Lung (tissue), 12 donors: ENCODE data around the gene EGFL6. TPM values are rescaled to one million over a fixed set of nuclear protein-coding genes. Genes with fewer than 3 reads are reported as not detected.

Source experiments
- ATAC-seq: fragments of 200-7000 bp; cut with Tn5 transposase; one replicate; pipeline ENCODE4 v1.9.1; 2020; ENCODE audit warnings: moderate number of reproducible peaks; ENCODE audit not compliant: insufficient read depth, low FRiP score
- DNase-seq, 3 donors: peaks; one replicate each; pipeline ENCODE4 v3.0.0-alpha.2; 2013 to 2017
- H3K27ac ChIP-seq, 2 donors: one replicate each; pipeline ENCODE4 v1.5.1; 2013; ENCODE audit warnings: mild to moderate bottlenecking in 2 of 2, moderate library complexity in 2 of 2, control low read depth in 1 of 2, inconsistent platforms in 1 of 2, low read depth in 1 of 2, low read length in 1 of 2
- H3K27me3 ChIP-seq, 3 donors: one replicate each; pipeline ENCODE4 v1.5.1; 2013; ENCODE audit warnings: low read length in 2 of 3; ENCODE audit not compliant: control insufficient read depth in 3 of 3, insufficient read depth in 3 of 3
- H3K36me3 ChIP-seq, 4 donors: one replicate each; pipeline ENCODE4 v1.5.1; 2013; ENCODE audit warnings: low read length in 4 of 4, mild to moderate bottlenecking in 1 of 4, moderate library complexity in 1 of 4; ENCODE audit not compliant: control insufficient read depth in 4 of 4, insufficient read depth in 4 of 4
- H3K4me1 ChIP-seq, 5 donors: one replicate each; pipeline ENCODE4 v1.5.1; 2013; ENCODE audit warnings: low read length in 5 of 5, mild to moderate bottlenecking in 2 of 5, moderate library complexity in 1 of 5; ENCODE audit not compliant: control insufficient read depth in 5 of 5, insufficient read depth in 5 of 5
- H3K4me3 ChIP-seq: one replicate; pipeline ENCODE4 v1.5.1; 2013; ENCODE audit warnings: mild to moderate bottlenecking, control low read depth, moderate library complexity
- H3K9ac ChIP-seq, 2 donors: one replicate each; pipeline ENCODE4 v1.5.1; 2013; ENCODE audit warnings: low read length in 2 of 2, control low read depth in 1 of 2; ENCODE audit not compliant: insufficient read depth in 1 of 2
- H3K9me3 ChIP-seq, 4 donors: one replicate each; pipeline ENCODE4 v1.5.1; 2013; ENCODE audit warnings: low read length in 3 of 4, mild to moderate bottlenecking in 1 of 4, moderate library complexity in 1 of 4; ENCODE audit not compliant: control insufficient read depth in 4 of 4, insufficient read depth in 3 of 4
- WGBS, 2 donors: extraction: QIAGEN DNeasy Blood & Tissue Kit; methylation state at CpG; one replicate each; pipeline ENCODE4 v1.1.7; 2013; 5-methylcytosine and 5-hydroxymethylcytosine counted together
- polyA plus RNA-seq, 2 donors: library from polyadenylated mRNA; stranded (reverse); fragments of 200-250 nt; gene quantifications; one replicate each; pipeline ENCODE4 v1.2.1, GENCODE V29; 2013
- total RNA-seq, 2 donors: library from RNA; depleted of rRNA in 1 of 2; stranded (reverse); fragments of >200 nt in 1 of 2; gene quantifications; one replicate each; pipeline ENCODE4 v1.2.1, GENCODE V29; 2014 to 2021
- TF ChIP-seq, protein P1 (sequence below): IDR thresholded peaks from 2 replicates; pipeline ENCODE4 v1.5.1; 2012; ENCODE audit warnings: mild to moderate bottlenecking; ENCODE audit errors: control extremely low read depth, extremely low read depth
- donor health status: control.
- donor health status: control.
- donor health status: Bipolar disorder and iron deficiency.
- donor health status: healthy.
- donor health status: DM: yes; HTN: yes; CAD: no.

The EGFL6 gene
- total and polyA plus RNA-seq, 4 donors: 5.4 to 58.7 (median 14.3) TPM

DNA sequence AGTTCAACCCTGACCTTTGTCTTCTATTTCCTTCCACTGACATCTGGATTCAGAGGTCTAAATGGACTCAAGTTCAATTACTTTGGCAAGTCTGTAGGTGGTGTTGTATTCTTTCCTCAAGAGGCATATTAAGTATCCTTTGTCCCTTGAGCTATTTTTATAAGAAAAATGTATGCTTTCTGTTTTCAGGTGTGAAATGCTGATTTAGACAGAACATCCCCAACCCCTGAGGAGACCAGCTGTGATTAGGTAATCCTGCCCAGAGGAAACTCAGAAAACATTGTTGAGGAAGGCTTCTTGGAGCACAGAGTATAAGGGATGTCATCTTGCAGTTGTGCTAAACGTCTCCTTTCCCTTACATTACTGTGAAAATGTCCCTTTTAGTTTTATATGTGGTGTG is 46.6 kb upstream of the EGFL6 start:
- Histone ChIP-seq H3K27me3 (peaks cover 5 to 47% (median 30%) of the 10 kb centered on the region in 3 donors), H3K27ac (no peak overlapping the region), H3K4me3 (no peak overlapping the region), H3K9ac (no peak overlapping the region), H3K36me3 (no peaks in the 10 kb centered on the region), H3K9me3 (peaks cover 0 to 2% (median 0%) of the 10 kb centered on the region in 4 donors), H3K4me1 (no peaks in the 10 kb centered on the region)
- ATAC-seq: no peak
- TF ChIP-seq, protein P1, sequence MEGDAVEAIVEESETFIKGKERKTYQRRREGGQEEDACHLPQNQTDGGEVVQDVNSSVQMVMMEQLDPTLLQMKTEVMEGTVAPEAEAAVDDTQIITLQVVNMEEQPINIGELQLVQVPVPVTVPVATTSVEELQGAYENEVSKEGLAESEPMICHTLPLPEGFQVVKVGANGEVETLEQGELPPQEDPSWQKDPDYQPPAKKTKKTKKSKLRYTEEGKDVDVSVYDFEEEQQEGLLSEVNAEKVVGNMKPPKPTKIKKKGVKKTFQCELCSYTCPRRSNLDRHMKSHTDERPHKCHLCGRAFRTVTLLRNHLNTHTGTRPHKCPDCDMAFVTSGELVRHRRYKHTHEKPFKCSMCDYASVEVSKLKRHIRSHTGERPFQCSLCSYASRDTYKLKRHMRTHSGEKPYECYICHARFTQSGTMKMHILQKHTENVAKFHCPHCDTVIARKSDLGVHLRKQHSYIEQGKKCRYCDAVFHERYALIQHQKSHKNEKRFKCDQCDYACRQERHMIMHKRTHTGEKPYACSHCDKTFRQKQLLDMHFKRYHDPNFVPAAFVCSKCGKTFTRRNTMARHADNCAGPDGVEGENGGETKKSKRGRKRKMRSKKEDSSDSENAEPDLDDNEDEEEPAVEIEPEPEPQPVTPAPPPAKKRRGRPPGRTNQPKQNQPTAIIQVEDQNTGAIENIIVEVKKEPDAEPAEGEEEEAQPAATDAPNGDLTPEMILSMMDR: no peak
- no peak for DNase-seq
- WGBS, 2 donors: 30 to 62% methylated on average over 1 of the region's 1 CpG

DNA sequence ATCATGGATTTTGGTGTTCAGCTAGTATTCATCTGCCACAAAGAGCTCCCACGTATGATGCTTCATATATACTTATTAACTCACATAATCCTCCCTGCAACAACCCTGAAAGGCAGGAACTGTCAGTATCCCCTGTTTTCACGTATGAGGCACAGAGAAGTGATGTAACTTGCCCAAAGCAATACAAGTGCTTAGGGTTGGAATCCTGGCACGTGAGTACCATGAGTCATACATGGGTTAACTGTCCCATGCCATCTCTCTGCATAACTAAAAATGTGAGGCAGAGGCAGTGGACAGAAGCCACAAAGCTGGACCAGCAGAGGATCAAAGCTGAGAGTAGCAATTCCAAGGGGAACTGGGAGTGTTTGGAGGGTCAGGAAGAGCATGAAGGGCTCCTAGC is 35.7 kb upstream of the EGFL6 start:
- Histone ChIP-seq H3K4me3 (no peak overlapping the region), H3K9ac (no peak overlapping the region), H3K9me3 (no peaks in the 10 kb centered on the region), H3K27me3 (peaks cover 5 to 38% (median 17%) of the 10 kb centered on the region in 3 donors), H3K27ac (no peak overlapping the region), H3K4me1 (no peaks in the 10 kb centered on the region), H3K36me3 (no peaks in the 10 kb centered on the region)
- DNase-seq (no peak), ATAC-seq (no peak)
- TF ChIP-seq, protein P1: no peak
- 45 to 69% methylated on average over 3 of the region's 3 CpGs for WGBS, 2 donors

DNA sequence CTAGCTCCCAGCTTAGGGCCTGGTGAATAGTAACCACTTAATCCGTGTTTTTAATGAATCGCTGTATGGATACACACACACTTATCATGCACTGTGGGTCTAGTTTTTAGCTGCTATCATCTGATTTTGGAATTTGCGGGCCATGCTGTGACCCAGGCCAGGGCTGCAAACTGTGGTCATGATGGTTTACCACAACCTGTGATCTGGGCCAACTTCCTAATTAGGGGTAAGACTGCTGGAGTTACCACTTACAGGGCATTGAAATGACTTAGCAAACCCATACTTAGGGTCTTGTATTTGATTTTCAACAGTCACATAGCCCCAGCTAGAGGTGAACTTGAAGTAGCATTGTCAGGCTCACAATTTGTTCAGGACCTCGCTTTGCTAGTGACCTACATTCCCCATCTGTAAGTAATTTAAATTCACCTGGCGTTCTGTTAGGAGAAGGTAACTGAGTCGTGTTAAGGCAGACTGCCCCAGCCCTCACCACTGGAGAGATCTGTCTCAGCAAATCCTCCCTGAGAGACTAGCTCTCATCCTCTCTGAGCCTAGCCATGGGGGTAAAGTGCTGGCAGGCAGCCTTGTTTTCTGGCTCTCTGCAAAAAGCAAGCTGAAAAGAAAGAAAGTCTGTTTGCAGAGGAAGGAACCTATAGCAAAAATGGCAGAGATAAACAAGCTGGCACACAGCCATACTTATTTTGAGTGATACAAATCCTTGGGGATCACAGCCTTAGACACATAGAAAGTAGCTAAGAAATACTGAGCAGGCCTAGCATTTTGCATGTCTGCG is 33.8 kb upstream of the EGFL6 start:
- Histone ChIP-seq H3K9me3 (no peaks in the 10 kb centered on the region), H3K9ac (no peak overlapping the region), H3K4me3 (no peak overlapping the region), H3K27me3 (peaks cover 5 to 40% (median 12%) of the 10 kb centered on the region in 3 donors), H3K4me1 (no peaks in the 10 kb centered on the region), H3K36me3 (no peaks in the 10 kb centered on the region), H3K27ac (no peak overlapping the region)
- WGBS, 2 donors: 71 to 81% methylated on average over 7 of the region's 7 CpGs
- no peak for ATAC-seq
- DNase-seq: peak in 1 of 3 donors; percentile 13
- TF ChIP-seq, protein P1: no peak
